A673 (cell line): Measurements from ENCODE around the gene VAC14.
"Not testable (repeated sequence)": the region's sequence is repeated elsewhere in the genome, so short reads cannot be mapped to it uniquely, and the experiment has no call there.

Source experiments
- CTCF ChIP-seq: fragments of 300-800, 200-600 bp; sonication (generic); conservative IDR thresholded peaks from 2 replicates; pipeline ENCODE4 v1.5.1; 2017; ENCODE audit warnings: low read depth, mild to moderate bottlenecking, antibody characterized with exemption, low read length, moderate library complexity, mixed read lengths
- EZH2 ChIP-seq: fragments of 200-600 bp; sonication (generic); IDR thresholded peaks from 2 replicates; pipeline ENCODE4 v1.6.1; 2017; ENCODE audit warnings: borderline replicate concordance, low read depth, mild to moderate bottlenecking, mixed read lengths, antibody characterized with exemption, low read length; ENCODE audit not compliant: poor library complexity, severe bottlenecking

- not testable (repeated sequence) for TF ChIP-seq CTCF, EZH2
Measured at GRCh38 chr16:70742967-70743366, 58.0 kb downstream of the VAC14 start.
